GM21515 (cell line): ENCODE measurements around the gene RNF217.

ENCODE experiments used
- ATAC-seq: cut with Tn5 transposase; IDR thresholded peaks from one replicate; pipeline ENCODE4 v1.9.1; 2021; ENCODE audit not compliant: unreplicated experiment

Gene RNF217

DNA sequence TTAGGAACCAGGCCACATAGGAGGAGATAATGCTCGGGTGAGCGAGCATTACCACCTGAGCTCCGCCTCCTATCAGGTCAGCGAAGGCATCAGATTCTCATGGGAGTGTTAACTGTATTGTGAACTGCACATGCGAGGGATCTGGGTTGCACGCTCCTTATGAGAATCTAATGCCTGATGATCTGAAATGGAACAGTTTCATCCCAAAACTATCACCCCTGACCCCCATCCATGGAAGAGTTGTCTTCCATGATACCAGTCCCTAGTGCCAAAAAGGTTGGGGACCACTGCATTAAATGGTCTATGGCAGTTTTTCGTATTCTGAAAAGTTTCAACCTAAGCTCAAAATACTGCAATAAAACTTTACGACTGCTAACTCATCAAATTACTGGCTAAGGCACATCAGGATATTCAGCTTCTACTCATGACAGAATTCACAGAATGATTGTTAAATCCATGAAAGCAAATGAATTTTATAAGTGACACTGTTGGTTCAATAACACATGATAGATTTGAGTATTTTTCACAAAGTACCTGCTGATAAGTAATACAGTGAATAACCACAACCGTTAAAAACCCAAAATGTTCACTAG, 25.9 kb downstream of the RNF217 start:
- no peak for ATAC-seq

DNA sequence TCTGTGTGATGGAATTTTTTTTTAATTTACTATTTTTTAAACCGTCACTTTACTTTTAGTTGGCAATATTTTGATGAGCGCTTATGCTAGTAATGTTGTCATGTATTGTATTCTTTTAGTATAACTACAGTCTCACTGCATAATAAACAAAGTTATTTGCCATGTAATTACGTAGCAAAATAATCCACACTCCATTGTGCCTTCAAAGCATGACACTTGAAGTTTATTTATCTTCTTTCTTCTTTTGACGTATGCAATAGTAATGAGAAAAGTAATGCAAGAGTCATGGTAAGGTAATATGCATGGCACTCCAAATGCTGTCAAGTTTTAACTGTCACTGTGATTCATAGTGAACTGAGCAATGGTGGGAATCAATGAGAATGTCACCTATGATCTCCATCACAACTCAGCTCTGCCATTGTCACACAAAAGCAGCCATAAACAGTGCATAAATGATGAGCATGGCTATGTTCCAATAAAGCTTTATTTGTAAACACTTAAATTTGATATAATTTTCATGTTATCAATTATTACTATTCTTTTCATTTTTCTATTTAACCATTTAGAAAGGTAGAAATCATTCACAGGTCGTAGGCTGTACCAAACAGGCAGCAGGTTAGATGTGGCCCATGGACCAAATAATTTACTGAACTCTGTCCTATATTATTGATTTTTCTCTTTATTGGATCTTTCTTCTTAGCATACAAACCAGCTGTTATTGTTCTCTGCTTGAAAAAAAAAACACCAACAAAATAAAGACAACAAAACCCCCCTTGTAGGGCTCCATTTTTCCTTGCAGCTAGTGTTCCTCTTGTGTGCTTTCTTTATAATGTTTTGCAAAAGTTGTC, 27.1 kb downstream of the RNF217 start:
- ATAC-seq: no peak

DNA sequence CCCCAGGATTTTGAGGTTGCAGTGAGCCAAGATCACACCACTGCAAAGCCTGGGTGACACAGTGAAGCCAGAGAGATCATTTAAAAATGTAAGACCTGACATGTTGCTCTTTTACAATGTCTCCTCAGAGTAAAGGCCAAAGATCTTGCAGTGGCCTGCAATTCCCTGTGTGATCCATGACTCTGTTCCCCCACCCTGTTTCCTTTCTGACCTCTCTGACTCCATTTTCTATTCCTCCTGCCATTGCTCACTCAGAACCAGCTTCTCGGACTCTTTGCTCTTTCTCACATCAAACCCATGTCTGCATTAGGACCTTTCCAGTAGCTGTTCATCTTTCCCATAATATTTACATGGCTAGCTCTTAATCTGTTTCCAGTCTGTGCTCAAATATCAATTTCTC, 28.8 kb downstream of the RNF217 start:
- ATAC-seq: no peak

DNA sequence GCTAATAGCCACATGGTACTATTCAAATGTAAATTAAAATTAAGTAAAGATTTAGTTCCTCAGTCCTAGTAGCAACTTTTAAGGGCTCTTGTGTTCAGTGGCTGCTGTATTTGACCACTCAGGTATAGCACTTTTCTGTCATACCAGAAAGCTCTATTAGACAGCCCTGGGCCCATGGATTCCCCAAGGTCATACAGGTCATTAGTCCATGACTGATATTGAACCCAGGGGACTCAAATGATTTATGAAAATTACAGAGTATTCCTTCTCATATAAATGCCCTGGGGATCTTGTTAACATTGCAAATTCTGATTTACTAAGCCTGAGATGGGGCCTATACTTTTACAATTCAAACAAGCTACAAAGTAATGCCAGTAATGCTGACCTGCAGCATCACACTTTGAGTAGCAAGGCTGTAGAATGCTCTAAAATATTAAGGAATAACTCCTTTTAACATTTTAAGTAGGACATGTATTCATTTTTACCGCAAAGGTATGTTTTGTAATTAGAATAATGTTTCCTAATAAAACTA, 29.6 kb downstream of the RNF217 start:
- ATAC-seq: no peak

DNA sequence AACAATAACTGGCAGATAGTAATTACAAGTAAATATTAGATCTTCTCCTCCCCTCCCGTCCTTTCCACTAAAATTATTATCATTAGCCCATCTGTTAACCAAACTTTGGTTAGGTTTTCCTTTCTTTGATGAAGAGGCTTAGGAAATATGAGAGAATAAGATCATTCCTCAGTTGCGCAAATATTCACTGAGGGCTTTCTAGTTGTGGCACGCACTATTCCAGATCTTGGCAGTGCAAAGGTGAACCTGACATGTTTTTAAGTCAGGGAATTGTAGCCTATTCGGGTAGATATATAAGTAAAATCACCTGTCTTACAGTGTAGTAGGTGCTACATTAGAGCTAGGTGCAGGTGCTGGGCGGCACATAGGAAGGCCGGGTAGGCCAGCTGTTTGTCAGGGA, 31.1 kb downstream of the RNF217 start:
- ATAC-seq: no peak

DNA sequence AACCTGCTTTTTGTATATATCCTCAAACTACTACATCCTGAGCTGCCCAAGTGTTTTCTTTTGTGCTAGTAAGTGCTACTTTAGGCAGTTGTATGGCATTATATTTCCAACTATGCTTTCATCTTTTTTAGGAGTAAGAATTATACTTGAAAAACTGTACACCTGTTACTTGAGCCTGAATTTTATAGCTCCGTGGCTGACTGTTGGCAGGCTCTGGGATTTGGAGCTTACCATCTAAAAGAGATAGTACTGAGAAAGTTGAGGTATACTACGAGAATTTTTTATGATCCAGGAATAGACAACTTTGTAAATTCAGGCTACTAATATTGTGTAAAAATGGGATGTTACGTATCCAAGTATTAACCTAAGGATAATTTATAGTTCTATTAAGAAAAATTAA, 32.4 kb downstream of the RNF217 start:
- ATAC-seq: no peak

DNA sequence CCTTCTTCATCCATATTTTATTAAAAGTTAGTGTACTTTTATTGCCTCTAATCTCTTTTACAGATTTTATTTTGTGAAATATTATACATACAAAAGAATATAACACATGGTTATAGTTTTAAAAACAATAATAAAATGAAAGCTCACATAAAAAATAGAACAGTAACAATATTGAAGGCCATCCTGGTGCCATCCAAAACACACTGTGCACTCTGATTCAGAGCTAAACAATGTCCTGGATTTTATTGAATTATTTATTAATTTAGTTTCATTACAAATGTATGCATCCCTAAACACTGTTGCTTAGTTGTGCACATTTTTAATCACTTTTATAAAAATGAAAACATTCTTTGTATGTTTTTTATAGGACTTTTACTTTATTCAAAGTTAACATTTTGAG, 32.9 kb downstream of the RNF217 start:
- no peak for ATAC-seq

DNA sequence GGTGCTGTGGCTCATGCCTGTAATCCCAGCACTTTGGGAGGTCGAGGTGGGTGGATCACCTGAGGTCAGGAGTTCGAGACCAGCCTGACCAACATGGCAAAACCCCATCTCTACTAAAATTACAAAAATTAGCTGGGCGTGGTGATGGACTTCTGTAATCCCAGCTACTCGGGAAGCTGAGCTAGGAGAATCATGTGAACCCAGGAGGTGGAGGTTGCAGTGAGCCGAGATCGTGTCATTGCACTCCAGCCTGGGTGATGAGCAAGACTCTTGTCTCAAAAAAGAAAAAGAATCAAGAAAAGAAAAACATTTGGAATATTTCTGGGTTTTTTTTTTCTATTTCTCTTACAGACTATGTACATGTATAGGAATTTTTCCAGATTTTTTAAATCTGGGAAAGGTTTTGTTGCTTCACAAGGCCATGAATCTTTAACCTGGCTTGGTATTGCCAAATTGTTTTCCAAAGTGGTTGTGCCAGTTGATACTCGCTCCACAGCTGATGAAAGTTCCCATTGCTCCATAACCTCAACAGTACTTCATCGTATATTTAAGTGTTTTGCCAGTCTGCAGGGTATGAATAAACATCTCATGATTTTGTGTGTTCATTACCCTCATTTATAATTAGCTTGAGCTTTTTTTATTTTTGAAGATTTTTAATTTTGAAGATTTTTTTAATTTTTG, 33.5 kb downstream of the RNF217 start:
- ATAC-seq: no peak

DNA sequence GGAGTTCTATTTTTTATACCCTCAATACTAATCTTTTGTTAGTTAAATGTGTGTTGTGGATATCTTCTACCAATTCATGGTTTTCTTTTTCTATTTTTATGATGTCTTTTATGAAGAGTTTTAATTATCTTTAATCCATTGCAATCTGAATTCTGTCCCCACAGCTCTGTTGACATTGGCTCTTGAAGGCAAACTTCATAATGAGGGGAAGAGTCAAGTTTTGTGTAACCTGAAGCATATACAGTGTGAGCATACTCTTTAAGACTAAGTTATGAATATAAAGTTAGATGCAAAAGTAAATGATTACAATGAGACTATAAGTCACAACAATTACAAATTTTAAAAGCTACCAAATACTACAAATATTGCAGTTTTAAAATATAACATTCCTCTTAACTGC, 34.2 kb downstream of the RNF217 start:
- no peak for ATAC-seq

DNA sequence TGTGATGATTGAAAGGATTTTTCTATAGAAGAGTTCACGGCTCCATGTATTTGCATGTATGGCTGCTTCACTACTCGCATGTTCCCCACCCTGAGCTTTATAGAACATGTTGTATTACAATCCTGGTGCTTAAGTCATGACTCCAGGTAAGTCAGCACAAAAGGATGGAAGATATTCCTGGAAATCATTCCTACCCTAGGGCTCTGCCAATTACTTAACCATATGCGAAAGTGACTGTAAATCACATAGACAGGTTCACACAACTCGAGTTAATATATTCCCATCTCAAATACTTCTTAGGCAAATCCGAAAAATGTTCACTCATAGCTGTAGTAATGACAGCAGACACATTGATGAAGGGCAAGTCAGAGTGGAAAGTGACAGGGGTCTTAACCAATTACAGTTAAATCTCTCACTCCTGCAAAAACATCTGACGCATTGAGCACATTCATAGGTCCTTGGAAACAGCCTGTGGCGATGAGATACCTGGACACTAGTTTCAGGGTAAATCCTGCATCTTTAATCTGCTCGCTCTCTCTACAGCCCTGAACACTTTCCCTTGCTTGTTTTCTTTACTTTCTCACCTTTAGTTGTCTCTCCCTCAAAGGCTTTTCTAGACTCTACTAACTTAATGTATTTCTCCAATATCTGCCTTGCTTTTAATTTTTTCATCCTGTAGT, 35.1 kb downstream of the RNF217 start:
- no peak for ATAC-seq

DNA sequence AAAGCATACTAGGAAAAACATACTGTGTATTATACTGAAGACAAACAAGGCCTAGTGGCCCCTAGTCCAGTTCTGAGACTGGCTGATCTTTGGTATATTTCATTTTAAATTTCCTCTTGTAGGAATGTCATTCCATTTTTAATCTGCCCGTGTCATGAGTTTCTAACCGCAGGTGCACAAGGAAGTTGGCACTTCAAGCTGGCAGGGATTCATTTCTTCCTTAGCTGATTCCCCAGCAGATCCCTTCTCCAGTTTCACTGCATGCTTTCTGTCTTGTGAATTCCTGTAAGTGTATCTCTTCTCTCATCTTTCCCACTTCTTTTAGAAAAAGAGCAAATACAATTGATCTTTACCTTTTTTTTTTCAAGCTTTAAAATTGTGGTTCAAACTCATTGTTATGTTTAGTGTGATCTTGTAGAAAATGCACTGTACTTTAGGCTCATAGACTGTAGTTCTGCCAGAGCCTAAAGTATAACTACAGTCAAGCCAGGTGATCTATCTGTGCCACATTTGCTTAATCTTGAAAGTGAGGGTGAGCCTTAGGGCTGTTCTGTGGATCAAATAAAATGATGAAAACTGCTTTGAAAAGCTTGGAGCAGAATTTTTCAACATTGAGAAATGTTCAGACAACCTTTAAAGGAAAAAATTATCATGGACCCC, 37.0 kb downstream of the RNF217 start:
- no peak for ATAC-seq

DNA sequence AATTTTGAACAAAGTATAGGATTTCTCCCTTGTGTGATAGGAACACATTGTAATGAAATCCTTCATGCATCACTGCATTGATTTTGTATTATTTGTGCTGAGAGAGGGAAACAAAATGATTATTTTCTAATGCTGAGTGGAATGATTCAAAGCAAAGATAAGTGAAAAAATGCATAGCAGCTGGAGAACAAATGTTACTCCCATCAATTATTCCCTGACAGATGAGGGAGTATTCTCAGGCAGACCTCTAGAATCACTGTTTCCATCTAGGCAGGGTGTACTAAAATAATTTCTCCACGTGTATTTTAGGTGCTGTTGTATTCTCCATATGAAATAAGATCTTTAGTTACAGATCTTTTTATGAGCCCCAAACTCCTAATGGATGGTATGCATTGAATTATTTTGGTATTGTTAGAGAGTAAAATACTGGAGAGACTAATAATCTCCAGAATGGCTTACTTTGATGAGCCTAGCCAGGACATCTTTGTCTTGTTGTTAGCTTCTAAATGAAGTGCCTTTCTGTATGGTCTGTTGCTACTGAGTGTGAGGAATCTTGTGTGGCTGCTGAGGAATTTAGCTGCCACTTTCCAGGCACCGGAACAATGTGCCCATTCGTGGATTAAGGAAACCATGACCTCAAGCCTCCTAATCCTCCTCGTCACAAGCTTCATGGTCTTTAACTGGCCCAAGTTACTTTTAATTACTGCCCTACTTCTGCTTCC, 39.6 kb downstream of the RNF217 start:
- ATAC-seq: no peak

DNA sequence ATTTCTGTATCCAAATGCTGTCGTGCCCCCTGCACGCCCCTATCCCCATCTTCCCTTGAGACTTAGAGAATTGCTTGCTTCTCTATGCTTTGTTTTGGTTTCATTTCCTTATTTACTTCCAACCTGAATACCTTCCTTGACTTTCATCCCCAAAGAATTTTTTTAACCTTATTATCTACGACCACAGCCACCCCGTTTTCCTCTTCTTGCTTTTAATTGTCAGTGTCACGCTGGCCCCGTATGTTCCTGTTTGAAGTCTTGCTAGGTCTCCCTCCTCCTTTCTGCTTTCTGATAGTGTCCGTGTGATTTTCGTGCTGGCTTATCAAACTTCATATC, 40.1 kb downstream of the RNF217 start:
- no peak for ATAC-seq

DNA sequence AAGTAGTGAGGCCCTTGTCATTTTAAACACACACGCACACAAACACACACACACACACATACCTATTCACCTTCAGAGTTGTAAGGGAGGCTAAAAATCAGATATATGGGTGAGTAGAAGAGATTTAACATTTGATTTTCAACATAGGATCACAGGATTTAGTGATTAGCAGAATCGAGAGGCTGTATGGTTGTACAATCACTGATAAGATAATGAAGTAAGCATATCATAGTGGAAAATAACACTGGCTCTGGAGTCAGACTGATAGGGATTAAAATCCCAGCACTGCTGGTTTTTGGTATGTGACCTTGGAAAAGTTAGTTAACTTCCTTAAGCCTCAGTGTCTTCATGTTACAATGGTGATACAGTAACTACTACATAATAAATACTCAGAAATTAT, 40.8 kb downstream of the RNF217 start:
- ATAC-seq: no peak

DNA sequence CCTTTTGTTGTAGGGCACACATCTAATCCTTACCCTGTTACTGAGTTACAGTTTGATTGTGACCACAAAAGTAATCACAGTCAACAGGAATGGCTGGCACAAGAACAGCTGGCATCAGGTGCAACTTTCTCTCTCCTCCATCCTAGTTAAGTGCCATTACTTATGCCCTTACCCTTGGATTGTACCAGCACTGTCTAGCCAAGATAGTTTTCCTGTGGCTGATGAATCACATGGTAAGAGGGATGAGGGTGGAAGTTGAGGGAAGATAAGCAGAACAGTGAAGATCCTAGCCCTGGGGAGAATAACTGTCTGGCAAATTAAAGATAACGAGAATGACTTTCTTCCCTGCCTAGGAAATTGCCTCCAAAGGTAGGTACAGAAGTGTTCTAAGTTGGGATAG, 42.0 kb downstream of the RNF217 start:
- ATAC-seq: no peak

DNA sequence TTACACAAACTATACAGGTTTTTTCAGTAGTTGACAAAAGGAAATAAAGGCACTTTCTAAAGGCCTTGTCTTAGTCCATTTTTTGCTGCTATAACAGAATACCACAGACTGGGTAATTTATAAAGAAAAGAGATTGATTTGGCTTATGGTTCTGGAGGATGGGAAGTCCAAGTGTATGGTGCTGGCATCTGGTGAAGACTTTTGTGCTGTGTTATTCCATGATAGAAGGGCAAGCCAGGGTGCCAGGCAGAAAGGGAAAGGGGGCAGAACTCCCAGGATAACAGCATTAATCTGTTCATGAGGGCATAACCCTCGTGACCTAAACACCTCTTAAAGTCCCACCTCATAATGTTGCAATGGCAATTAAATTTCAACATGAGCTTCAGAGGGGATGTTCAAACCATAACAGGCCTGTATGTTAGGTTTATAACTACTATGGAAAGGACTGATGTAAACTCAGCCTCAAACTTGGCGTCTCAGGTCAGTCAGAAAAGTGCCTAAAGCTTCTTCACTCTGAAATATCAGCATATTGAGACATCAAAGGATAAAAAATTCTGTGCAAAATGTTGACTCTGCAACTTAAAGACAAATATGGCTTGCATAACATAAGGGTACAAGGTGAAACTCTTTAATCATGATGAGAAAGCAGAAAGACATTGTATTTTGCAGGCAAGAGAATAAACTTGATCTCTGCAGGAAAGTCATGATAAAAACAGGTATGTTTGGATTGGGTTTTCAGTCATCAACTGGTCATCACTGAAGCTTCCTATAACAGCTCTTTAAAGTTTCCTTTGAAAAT, 42.8 kb downstream of the RNF217 start:
- no peak for ATAC-seq

DNA sequence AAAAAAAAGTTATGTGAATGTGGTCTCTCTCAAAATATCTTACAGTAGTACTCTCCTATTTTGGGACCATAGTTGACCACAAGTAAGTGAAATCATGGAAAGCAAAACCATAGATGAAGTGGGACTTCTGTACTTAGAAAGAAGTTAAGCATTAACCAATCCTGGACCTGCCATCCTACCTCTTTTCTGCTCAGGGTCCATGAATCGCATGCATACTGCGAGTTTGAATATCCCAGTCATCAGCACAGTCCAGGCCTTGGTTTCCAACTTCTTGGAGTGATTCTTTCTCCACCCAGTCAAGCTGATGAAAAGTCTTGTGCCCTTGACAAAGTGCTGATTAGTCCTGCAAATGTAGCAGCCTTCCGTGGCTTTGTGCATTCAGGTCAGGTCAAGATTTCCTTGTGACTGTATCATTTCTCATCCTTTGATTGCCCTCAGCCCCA, 46.0 kb downstream of the RNF217 start:
- no peak for ATAC-seq

DNA sequence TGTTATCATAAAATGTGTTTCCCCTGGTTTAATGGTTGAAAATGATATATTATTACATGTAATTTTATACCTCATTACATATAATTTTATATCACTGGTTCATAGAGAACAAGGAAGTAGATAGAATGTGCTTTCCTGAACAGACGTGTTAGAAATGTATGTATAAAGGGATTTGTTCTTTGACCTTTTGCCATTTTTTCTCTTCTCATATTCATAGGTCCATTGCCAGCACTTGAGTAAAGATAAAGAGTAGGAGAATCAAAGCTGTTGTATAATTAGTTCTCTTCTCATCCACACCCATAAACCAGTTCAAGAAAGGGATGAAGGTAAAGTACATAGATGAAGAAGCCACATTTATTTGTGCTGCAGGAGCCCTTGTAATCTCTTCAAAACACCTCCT, 46.7 kb downstream of the RNF217 start:
- no peak for ATAC-seq

DNA sequence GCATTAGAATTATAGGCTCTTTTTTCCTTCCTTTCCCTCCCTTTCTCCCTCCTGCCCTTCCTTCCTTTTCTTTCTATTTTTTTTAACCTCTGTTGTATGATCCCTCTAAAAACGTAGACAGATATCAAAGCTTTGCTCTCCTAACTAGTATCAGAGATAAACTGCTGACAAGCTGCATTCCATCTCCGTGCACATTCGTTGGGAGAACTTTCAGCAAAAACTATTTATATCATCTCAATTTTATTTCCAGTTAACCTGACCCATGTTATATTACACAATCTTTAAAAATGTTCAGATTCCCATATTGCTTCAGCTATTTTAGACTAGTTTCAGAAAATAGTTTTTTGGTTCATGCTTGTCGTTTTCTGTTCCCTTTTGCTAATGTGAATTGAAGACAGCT, 47.3 kb downstream of the RNF217 start:
- no peak for ATAC-seq
